Hepatocyte (in vitro differentiated cells): Measurements from ENCODE around the gene AQP1.

Experiments used
- EZH2 ChIP-seq: fragments of 200-600 bp; sonication (generic); IDR thresholded peaks from 2 replicates; pipeline ENCODE4 v1.6.1; 2016; ENCODE audit warnings: antibody characterized with exemption, mild to moderate bottlenecking, borderline replicate concordance
- EZH2phosphoT487 ChIP-seq: fragments of 200-600 bp; sonication (generic); IDR thresholded peaks from one replicate; pipeline ENCODE4 v1.6.1; 2018; ENCODE audit warnings: antibody characterized with exemption, mild to moderate bottlenecking, low read depth, moderate library complexity; ENCODE audit not compliant: unreplicated experiment, severe bottlenecking
- TF ChIP-seq, protein P1 (sequence below): fragments of 200-600 bp; sonication (generic); IDR thresholded peaks from 2 replicates; pipeline ENCODE4 v1.5.1; 2016; ENCODE audit warnings: antibody characterized with exemption, mild to moderate bottlenecking; ENCODE audit not compliant: poor library complexity

DNA sequence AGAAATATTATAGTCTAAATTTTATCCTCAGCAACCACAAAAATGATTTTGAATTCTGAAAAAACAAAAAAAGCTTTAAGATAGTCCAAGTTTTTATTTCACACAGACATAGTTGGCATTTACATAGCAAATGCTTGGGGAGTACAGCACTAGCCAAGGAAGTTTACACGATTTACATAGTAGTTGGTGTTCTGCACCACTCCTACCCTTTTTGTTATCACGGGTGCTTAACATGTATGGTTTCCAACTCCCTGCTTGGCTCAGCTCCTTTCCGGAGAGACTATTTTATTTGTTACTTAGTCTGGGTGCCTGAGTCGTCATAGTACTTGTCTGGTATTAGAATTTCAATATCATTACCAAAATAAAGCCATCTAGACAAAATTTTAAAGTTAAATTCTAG lies 43.3 kb downstream of the AQP1 start:
- TF ChIP-seq, protein P1, sequence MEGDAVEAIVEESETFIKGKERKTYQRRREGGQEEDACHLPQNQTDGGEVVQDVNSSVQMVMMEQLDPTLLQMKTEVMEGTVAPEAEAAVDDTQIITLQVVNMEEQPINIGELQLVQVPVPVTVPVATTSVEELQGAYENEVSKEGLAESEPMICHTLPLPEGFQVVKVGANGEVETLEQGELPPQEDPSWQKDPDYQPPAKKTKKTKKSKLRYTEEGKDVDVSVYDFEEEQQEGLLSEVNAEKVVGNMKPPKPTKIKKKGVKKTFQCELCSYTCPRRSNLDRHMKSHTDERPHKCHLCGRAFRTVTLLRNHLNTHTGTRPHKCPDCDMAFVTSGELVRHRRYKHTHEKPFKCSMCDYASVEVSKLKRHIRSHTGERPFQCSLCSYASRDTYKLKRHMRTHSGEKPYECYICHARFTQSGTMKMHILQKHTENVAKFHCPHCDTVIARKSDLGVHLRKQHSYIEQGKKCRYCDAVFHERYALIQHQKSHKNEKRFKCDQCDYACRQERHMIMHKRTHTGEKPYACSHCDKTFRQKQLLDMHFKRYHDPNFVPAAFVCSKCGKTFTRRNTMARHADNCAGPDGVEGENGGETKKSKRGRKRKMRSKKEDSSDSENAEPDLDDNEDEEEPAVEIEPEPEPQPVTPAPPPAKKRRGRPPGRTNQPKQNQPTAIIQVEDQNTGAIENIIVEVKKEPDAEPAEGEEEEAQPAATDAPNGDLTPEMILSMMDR, result no peak
- TF ChIP-seq EZH2 (no peak), EZH2phosphoT487 (no peak)
